Activated CD8-positive, alpha-beta T cell treated with anti-CD3 and anti-CD28 coated beads for 36 hours (primary cell): ENCODE results near the gene ACYP1. TPM values are rescaled to one million over a fixed set of nuclear protein-coding genes. Genes with fewer than 3 reads are reported as not detected.
A peak's percentile ranks its signal among the peaks of the same experiment; 100 is the strongest.

Experiments used
- ATAC-seq: fragments of 200-7000 bp; cut with Tn5 transposase; one replicate; pipeline ENCODE4 v1.10.0; 2021; ENCODE audit warnings: mild to moderate bottlenecking, moderate library complexity
- CTCF ChIA-PET: fragments of 350-600 bp; sonication (Branson Sonifier 250); formaldehyde crosslinking; loops from one replicate; lab custom pipeline; 2021; ENCODE audit warnings: antibody characterized with exemption; lab: Charles Lee
- POLR2A ChIA-PET: fragments of 350-600 bp; sonication (Branson Sonifier 250); formaldehyde crosslinking; loops from one replicate; lab custom pipeline; 2021; ENCODE audit warnings: antibody characterized with exemption; lab: Charles Lee
- DNase-seq: peaks from one replicate; pipeline ENCODE4 v3.0.0-alpha.2; 2020
- H3K27ac Mint-ChIP-seq: one replicate; pipeline ENCODE4 v1.8.0; 2021; ENCODE audit warnings: mild to moderate bottlenecking, mixed read lengths
- H3K27me3 Mint-ChIP-seq: one replicate; pipeline ENCODE4 v1.8.0; 2021; ENCODE audit warnings: mixed read lengths
- H3K36me3 Mint-ChIP-seq: one replicate; pipeline ENCODE4 v1.8.0; 2021; ENCODE audit warnings: low read depth, mixed read lengths
- H3K4me1 Mint-ChIP-seq: one replicate; pipeline ENCODE4 v1.8.0; 2021; ENCODE audit warnings: low read depth, mixed read lengths
- H3K4me3 Mint-ChIP-seq: one replicate; pipeline ENCODE4 v1.8.0; 2021; ENCODE audit warnings: mild to moderate bottlenecking, moderate library complexity, mixed read lengths
- H3K9me3 Mint-ChIP-seq: one replicate; pipeline ENCODE4 v1.8.0; 2021; ENCODE audit warnings: mixed read lengths
- CTCF ChIP-seq: fragments of 200-600 bp; IDR thresholded peaks from one replicate; pipeline ENCODE4 v1.8.0; 2022; ENCODE audit warnings: antibody characterized with exemption, mild to moderate bottlenecking
- intact Hi-C: fragments of 100-400 bp; cut with micrococcal nuclease; formaldehyde crosslinking; loops from one replicate; pipeline ENCODE4 v1.10.0; 2022
- total RNA-seq, 2 experiments: library from RNA; stranded (reverse); gene quantifications; one replicate each; pipeline ENCODE4 v1.2.3, GENCODE V29; 2021

Gene ACYP1
- 10 to 100 TPM; 33.9 to 38.6 TPM for total RNA-seq

- CTCF ChIA-PET: interaction anchor here (0.9 to 3.7 kb wide), 12 partner anchors 12 to 424 kb away, joined by 3 to 28 read pairs (median 4); partner anchors contain the start of genes MLH3 and NEK9
- ATAC-seq: peak; percentile 100
- no peaks in the 10 kb centered on the region for H3K9me3 Mint-ChIP-seq
- no peaks in the 10 kb centered on the region for H3K27me3 Mint-ChIP-seq
- intact Hi-C loops: no loop called here
- no peak for TF ChIP-seq CTCF
- peak within 1 kb of the TSS; percentile 100 for H3K4me3 Mint-ChIP-seq
- POLR2A ChIA-PET: interaction anchor here (0.6 to 2.6 kb wide), 5 partner anchors 12 to 260 kb away, joined by 3 to 8 read pairs (median 3); partner anchors contain the start of gene MLH3
- H3K4me1 Mint-ChIP-seq: peaks cover 29% of the 10 kb centered on the region
- H3K36me3 Mint-ChIP-seq: peaks cover 25% of the 10 kb centered on the region
- peak; percentile 94 for DNase-seq
- peak within 1 kb of the TSS; percentile 95 for H3K27ac Mint-ChIP-seq
Observed at GRCh38 chr14:75063491-75064204, at the start of gene ACYP1. TSS of gene ACYP1 (minus strand) at chr14:75064024. CDS start at chr14:75063553, 471 bp downstream.

GRCh38 chr14:75109877-75110276 is 46.1 kb upstream of the ACYP1 start:
- ChIA-PET CTCF (interaction anchor here (0.9 to 1.1 kb wide), 3 partner anchors 9 to 21 kb away, joined by 3 read pairs; no protein-coding TSS in a partner anchor), POLR2A (no interaction called here)
- DNase-seq: no peak
- ATAC-seq: no peak
- peaks cover 40% of the 10 kb centered on the region for H3K36me3 Mint-ChIP-seq
- no peak overlapping the region for H3K4me3 Mint-ChIP-seq
- no peak for TF ChIP-seq CTCF
- H3K4me1 Mint-ChIP-seq: peaks cover 10% of the 10 kb centered on the region
- intact Hi-C loops: no loop called here
- H3K27ac Mint-ChIP-seq: no peak overlapping the region
- H3K27me3 Mint-ChIP-seq: no peaks in the 10 kb centered on the region
- no peaks in the 10 kb centered on the region for H3K9me3 Mint-ChIP-seq

GRCh38 chr14:75107186-75107585 is 43.4 kb upstream of the ACYP1 start:
- no peak overlapping the region for H3K4me3 Mint-ChIP-seq
- H3K36me3 Mint-ChIP-seq: peaks cover 34% of the 10 kb centered on the region
- DNase-seq (no peak), ATAC-seq (no peak)
- POLR2A ChIA-PET: no interaction called here
- CTCF ChIA-PET: interaction anchor here (1.1 to 1.3 kb wide), 2 partner anchors 202 to 246 kb away, joined by 4 read pairs; no protein-coding TSS in a partner anchor
- no peak for TF ChIP-seq CTCF
- no peaks in the 10 kb centered on the region for H3K27me3 Mint-ChIP-seq
- H3K9me3 Mint-ChIP-seq: no peaks in the 10 kb centered on the region
- H3K27ac Mint-ChIP-seq: no peak overlapping the region
- intact Hi-C loops: no loop called here
- H3K4me1 Mint-ChIP-seq: no peaks in the 10 kb centered on the region

GRCh38 chr14:75101491-75101890 is 37.7 kb upstream of the ACYP1 start:
- ChIA-PET POLR2A (interaction anchor here (1.0 to 1.6 kb wide), 2 partner anchors 16 to 25 kb away, joined by 3 to 4 read pairs; partner anchors contain the start of gene NEK9), CTCF (interaction anchor here (2.6 kb wide), 1 partner anchor 13 kb away, joined by 11 read pairs; no protein-coding TSS in a partner anchor)
- TF ChIP-seq CTCF: no peak
- DNase-seq (no peak), ATAC-seq (no peak)
- intact Hi-C loops: no loop called here
- no peaks in the 10 kb centered on the region for H3K9me3 Mint-ChIP-seq
- no peaks in the 10 kb centered on the region for H3K27me3 Mint-ChIP-seq
- no peak overlapping the region for H3K4me3 Mint-ChIP-seq
- H3K27ac Mint-ChIP-seq: no peak overlapping the region
- peaks cover 40% of the 10 kb centered on the region for H3K36me3 Mint-ChIP-seq
- H3K4me1 Mint-ChIP-seq: no peaks in the 10 kb centered on the region

GRCh38 chr14:75098682-75099081 is 34.9 kb upstream of the ACYP1 start:
- H3K9me3 Mint-ChIP-seq: no peaks in the 10 kb centered on the region
- ATAC-seq (no peak), DNase-seq (no peak)
- CTCF ChIA-PET: interaction anchor here (0.7 to 1.4 kb wide), 4 partner anchors 9 to 237 kb away, joined by 3 to 5 read pairs (median 4); no protein-coding TSS in a partner anchor
- H3K4me3 Mint-ChIP-seq: no peak overlapping the region
- no peak overlapping the region for H3K27ac Mint-ChIP-seq
- peaks cover 35% of the 10 kb centered on the region for H3K36me3 Mint-ChIP-seq
- POLR2A ChIA-PET: no interaction called here
- H3K27me3 Mint-ChIP-seq: no peaks in the 10 kb centered on the region
- TF ChIP-seq CTCF: no peak
- intact Hi-C loops: no loop called here
- H3K4me1 Mint-ChIP-seq: no peaks in the 10 kb centered on the region
